Adrenal gland (tissue), 19 donors: ENCODE data around the gene LRFN5. TPM values are rescaled to one million over a fixed set of nuclear protein-coding genes. Genes with fewer than 3 reads are reported as not detected.
"Not testable (repeated sequence)": the region's sequence is repeated elsewhere in the genome, so short reads cannot be mapped to it uniquely, and the experiment has no call there.

Source experiments
- DNase-seq, 7 donors: peaks; one replicate each; pipeline ENCODE4 v3.0.0-alpha.2; 2019 to 2020
- H3K27ac ChIP-seq, 5 donors: fragments of 200-600 bp; sonication (generic) in 4 of 5; 1 replicate in 3 of 5; 2 replicates in 2 of 5; pipeline versions ENCODE4 v1.5.1 to v1.8.0; 2016 to 2020; ENCODE audit warnings: mild to moderate bottlenecking in 1 of 5
- H3K27me3 ChIP-seq: fragments of 200-600 bp; 2 replicates; pipeline ENCODE4 v1.8.0; 2021
- H3K36me3 ChIP-seq, 2 donors: fragments of 200-600 bp; replicated peaks in 1 of 2; 1 replicate in 1 of 2; 2 replicates in 1 of 2; pipeline versions ENCODE4 v1.5.1 to v1.8.0; 2018 to 2022
- H3K4me1 ChIP-seq, 2 donors: fragments of 200-600 bp; replicated peaks in 1 of 2; 1 replicate in 1 of 2; 2 replicates in 1 of 2; pipeline versions ENCODE4 v1.5.1 to v1.8.0; 2018 to 2021
- H3K4me3 ChIP-seq, 4 donors: fragments of 200-600 bp; sonication (generic) in 3 of 4; one replicate each; pipeline ENCODE4 v1.5.1; 2016 to 2018
- H3K9me3 ChIP-seq, 3 donors: fragments of 200-600 bp; sonication (generic) in 1 of 3; replicated peaks in 1 of 3; 1 replicate in 2 of 3; 2 replicates in 1 of 3; pipeline versions ENCODE4 v1.5.1 to v1.8.0; 2016 to 2021
- POLR2A ChIP-seq, 2 donors: fragments of 450-650 bp; IDR thresholded peaks; one replicate each; pipeline ENCODE4 v1.6.1; 2017; ENCODE audit warnings: antibody characterized with exemption in 2 of 2, mild to moderate bottlenecking in 2 of 2, moderate library complexity in 1 of 2
- WGBS, 4 donors: extraction: QIAGEN DNeasy Blood & Tissue Kit in 2 of 4; methylation state at CpG; one replicate each; pipeline versions ENCODE4 v1.1.5 to v1.1.7; 2013 to 2017; 5-methylcytosine and 5-hydroxymethylcytosine counted together
- intact Hi-C, 2 donors: fragments of 100-400 bp; cut with DNase I; formaldehyde crosslinking; loops; one replicate each; pipeline versions ENCODE4 v1.14.1 to v1.15.0; 2022 to 2023
- long read RNA-seq, 10 donors: library from polyadenylated mRNA in 3 of 10; unstranded in 2 of 10; stranded (forward) in 1 of 10; transcript quantifications; one replicate each; pipeline ENCODE4 v2.0.0 and lab custom pipeline, GENCODE V29; 2021 to 2026
- polyA plus RNA-seq, 3 donors: library from polyadenylated mRNA; stranded (reverse); fragments of 200-250 nt in 2 of 3; fragments of 350-450 nt in 1 of 3; fragmentation: Illumina TruSeq in 1 of 3; extraction: RNeasy Lipid Tissue Mini Kit (QIAGEN cat#74804) in 1 of 3; gene quantifications; one replicate each; pipeline ENCODE4 v1.2.3, GENCODE V29; 2013 to 2014
- total RNA-seq, 9 donors: library from RNA; depleted of rRNA in 4 of 9; stranded (reverse); fragments of >200 nt in 4 of 9; fragments of 120-200 nt in 1 of 9; fragmentation: NEBNext Ultra II Directional in 1 of 9; extraction: Animal tissue kit (Norgen Biotek cat#: 25700) in 1 of 9; gene quantifications; one replicate each; pipeline versions ENCODE4 v1.1.0 to v1.2.4, GENCODE V29; 2013 to 2023
- TF ChIP-seq, protein P1 (sequence below), 6 experiments: fragments of 450-650 bp in 4 of 6; fragments of 200-600 bp in 2 of 6; sonication (generic) in 1 of 6; IDR thresholded peaks; 1 replicate in 5 of 6; 2 replicates in 1 of 6; pipeline versions ENCODE4 v1.5.1 to v1.8.0; 2016 to 2021; ENCODE audit warnings: antibody characterized with exemption in 6 of 6, mild to moderate bottlenecking in 2 of 6, moderate library complexity in 1 of 6
- donor health status: healthy with polysubstance abuse.
- donor health status: Bipolar disorder and iron deficiency.
- donor health status: DM: yes; HTN: yes; CAD: no.
- donor health status: DM: no; HTN: no; CAD: no.
- donor health status: DM: no; HTN: no; CAD: no.
- donor health status: DM: yes; HTN: yes; CAD: no.

Gene LRFN5
- total RNA-seq (10 to 100 TPM in 3 of 9 donors, 1 to 10 TPM in 6; 2.4 to 18.2 (median 8.4) TPM), polyA plus RNA-seq (1 to 10 TPM; 1.7 to 3.5 (median 2.1) TPM)
- long read RNA-seq, donor 1 = 0 reads
- long read RNA-seq, donor 2, partial matches to known transcripts = 0 of 2 reads
- long read RNA-seq, donor 2, other reads (novel, unspliced or antisense) = 0 of 2 reads
- long read RNA-seq, donor 3 = 0 reads
- long read RNA-seq, donor 4, partial matches to known transcripts = 0 of 1 reads
- long read RNA-seq, donor 4, other reads (novel, unspliced or antisense) = 1 of 1 reads
- long read RNA-seq, donor 5, transcript LRFN5-201 (6 exons, 3,723 nt) = major isoform, 5 of 9 reads
- long read RNA-seq, donor 5, partial matches to known transcripts = 2 of 9 reads
- long read RNA-seq, donor 5, other reads (novel, unspliced or antisense) = 2 of 9 reads
- long read RNA-seq, donor 6 = 0 reads
- long read RNA-seq, donor 7 = 0 reads
- long read RNA-seq, donor 8 = 0 reads
- long read RNA-seq, donor 9 = 0 reads
- long read RNA-seq, donor 10 = 0 reads

DNA sequence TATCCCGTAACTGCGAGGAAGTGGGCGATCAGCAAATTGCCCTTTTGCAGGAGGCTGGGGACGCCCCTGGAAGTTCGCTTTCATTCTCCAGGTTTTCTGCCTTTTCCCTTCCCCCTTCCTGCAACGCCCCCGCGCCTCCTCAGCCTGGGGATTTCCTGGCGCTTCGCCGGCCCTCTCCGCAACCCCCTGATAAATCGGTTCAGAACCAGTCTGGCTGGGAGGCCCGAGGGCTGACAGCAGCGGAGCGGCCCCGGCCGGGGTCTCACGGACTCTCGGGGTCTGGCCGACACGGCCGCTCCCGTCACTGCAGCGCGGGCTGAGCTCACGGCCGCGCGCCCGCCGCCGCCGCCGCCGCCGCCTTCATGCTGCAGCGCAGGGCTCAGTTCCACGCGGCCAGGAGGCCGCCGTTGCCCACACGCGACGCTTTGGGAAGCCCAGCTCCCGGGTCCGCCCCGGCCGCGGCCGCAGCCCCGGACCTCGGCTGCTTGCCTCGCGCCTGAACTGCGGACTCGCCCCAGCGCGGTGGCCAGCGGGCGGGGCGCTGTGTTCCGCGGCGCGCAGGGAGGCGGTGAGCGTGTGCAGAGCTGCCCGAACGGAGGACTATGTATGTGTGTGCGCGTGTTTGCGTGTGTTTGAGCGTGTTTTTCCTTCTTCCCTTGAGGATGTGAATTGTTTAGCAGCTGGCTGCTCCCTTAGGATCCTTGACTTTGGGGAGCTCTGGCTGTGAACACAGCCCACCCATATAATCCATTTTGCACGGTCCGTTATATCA is at the start of gene LRFN5:
LRFN5 (plus strand) TSS at position 345 of the 772 bp plus-strand sequence.
- peak within 1 kb of the TSS; percentile 31 to 92 (median 71) for H3K27ac ChIP-seq
- H3K4me1 ChIP-seq = no peaks in the 10 kb centered on the region
- no peaks in the 10 kb centered on the region for H3K36me3 ChIP-seq
- no peaks in the 10 kb centered on the region for H3K27me3 ChIP-seq
- H3K4me3 ChIP-seq = peak within 1 kb of the TSS; percentile 9 to 84 (median 42)
- TF ChIP-seq POLR2A (IDR thresholded peaks at IDR 0.05) = peak in 1 of 2 donors; percentile 60
- TF ChIP-seq, protein P1, sequence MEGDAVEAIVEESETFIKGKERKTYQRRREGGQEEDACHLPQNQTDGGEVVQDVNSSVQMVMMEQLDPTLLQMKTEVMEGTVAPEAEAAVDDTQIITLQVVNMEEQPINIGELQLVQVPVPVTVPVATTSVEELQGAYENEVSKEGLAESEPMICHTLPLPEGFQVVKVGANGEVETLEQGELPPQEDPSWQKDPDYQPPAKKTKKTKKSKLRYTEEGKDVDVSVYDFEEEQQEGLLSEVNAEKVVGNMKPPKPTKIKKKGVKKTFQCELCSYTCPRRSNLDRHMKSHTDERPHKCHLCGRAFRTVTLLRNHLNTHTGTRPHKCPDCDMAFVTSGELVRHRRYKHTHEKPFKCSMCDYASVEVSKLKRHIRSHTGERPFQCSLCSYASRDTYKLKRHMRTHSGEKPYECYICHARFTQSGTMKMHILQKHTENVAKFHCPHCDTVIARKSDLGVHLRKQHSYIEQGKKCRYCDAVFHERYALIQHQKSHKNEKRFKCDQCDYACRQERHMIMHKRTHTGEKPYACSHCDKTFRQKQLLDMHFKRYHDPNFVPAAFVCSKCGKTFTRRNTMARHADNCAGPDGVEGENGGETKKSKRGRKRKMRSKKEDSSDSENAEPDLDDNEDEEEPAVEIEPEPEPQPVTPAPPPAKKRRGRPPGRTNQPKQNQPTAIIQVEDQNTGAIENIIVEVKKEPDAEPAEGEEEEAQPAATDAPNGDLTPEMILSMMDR (IDR thresholded peaks at IDR 0.05) = no peak
- no peaks in the 10 kb centered on the region for H3K9me3 ChIP-seq
- WGBS, 4 donors = 0 to 8% (median 1%) methylated on average over 12 to 76 of the region's 76 CpGs
- intact Hi-C loops = loop anchor here in 1 of 2 donors (10.0 kb wide), 1 partner anchor 322 kb away; no protein-coding TSS in a partner anchor
- peak; percentile 44 to 66 (median 56) for DNase-seq

DNA sequence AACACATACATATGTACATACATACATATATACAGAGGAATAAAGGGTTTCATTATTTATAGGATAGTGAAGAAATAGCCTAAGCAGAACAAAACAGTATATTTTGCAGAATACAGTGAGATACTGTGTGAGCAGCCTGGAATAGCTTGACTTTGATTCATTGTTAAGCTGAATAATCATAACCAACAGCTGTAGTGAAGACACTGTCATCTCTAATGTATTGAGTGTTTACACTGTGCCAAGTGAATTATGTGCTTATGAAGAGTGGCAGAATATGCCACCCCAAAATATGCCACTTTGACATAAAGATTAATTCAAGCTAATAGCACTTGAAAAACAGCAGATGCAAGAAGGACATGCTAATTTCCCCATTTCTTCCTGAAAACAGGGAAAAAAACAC is 48.2 kb upstream of the LRFN5 start:
- intact Hi-C loops = no loop called here
- TF ChIP-seq POLR2A (IDR thresholded peaks at IDR 0.05) = no peak
- TF ChIP-seq, protein P1 (IDR thresholded peaks at IDR 0.05) = no peak
- Histone ChIP-seq H3K27me3 (no peaks in the 10 kb centered on the region), H3K9me3 (no peaks in the 10 kb centered on the region), H3K36me3 (no peaks in the 10 kb centered on the region), H3K4me3 (no peak overlapping the region), H3K4me1 (no peaks in the 10 kb centered on the region), H3K27ac (no peak overlapping the region)
- DNase-seq = no peak

DNA sequence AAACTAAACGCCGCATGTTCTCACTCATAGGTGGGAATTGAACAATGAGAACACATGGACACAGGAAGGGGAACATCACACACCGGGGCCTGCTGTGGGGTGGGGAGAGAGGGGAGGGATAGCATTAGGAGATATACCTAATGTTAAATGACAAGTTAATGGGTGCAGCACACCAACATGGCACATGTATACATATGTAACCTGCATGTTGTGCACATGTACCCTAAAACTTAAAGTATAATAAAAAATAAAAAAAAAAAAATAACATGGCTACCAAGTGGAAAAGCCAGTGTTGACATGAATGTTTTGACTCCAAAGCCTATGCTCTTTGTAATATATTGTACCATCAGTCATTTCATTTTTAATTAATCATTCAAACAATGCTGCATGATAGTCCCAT is 39.8 kb upstream of the LRFN5 start:
- H3K27me3 ChIP-seq, H3K36me3 ChIP-seq, H3K27ac ChIP-seq, H3K4me3 ChIP-seq, H3K9me3 ChIP-seq, DNase-seq, H3K4me1 ChIP-seq, intact Hi-C loops: not testable (repeated sequence)
- 94 to 100% (median 97%) methylated on average over 3 of the region's 3 CpGs for WGBS, 4 donors

DNA sequence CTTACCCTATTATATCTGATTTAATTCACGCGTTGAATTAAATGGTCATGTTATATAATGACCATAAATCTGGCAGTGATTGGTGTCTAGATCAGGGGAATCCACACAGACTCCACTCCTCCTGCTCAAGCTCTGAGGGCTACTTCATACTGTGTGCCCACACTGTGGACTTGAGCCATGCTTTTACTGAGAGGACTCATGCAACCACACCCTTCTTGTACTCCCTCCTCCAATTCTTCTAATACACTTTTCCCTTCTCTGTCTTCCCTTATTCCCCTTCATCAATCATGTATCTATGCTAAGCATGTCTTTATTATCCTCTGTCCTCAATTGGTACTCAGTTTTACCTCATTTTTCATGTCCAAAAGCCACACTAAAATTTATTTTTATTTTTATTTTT is 37.7 kb upstream of the LRFN5 start:
- no peak overlapping the region for H3K4me3 ChIP-seq

More for the DNA sequence above, 37.7 kb upstream of the LRFN5 start:
- intact Hi-C loops = no loop called here
- DNase-seq = no peak
- 92 to 97% (median 97%) methylated on average over 2 of the region's 2 CpGs for WGBS, 4 donors
- no peak for TF ChIP-seq POLR2A (IDR thresholded peaks at IDR 0.05)
- TF ChIP-seq, protein P1 (IDR thresholded peaks at IDR 0.05) = no peak
- Histone ChIP-seq H3K36me3 (no peaks in the 10 kb centered on the region), H3K27ac (no peak overlapping the region), H3K4me1 (no peaks in the 10 kb centered on the region), H3K27me3 (no peaks in the 10 kb centered on the region), H3K9me3 (no peaks in the 10 kb centered on the region)
